ENCODE measurements around the gene SDK2.

The SDK2 gene

DNA sequence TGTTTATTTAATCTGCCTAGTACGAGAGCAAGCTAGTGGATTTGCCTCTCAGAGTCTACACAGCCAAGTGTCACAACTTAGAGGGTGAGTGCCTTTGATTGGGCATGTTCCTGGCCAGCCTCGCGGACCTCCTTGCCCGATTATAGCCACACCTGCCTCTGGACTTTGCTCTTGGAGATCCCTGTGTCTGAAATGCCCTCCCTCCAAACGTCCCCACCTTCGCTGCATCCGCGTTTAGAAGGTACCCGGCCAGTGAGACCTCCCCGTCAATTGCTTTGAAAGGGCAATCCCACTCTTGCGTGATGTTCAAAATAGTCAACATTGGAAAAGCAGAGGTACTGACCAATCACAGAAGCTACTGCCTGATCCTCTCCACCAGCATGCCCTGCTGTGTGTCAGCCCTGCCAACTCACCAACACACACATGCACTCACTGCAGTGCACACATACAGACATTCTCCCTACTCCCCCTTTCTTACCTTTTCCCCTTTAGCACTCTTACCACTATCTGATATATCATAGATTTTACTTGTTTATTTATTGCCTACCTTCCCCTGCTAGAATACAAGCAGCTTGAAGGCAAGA lies 6.5 kb upstream of the SDK2 start:
- no peak for DNase-seq (ENCODE audit: low read depth)

DNA sequence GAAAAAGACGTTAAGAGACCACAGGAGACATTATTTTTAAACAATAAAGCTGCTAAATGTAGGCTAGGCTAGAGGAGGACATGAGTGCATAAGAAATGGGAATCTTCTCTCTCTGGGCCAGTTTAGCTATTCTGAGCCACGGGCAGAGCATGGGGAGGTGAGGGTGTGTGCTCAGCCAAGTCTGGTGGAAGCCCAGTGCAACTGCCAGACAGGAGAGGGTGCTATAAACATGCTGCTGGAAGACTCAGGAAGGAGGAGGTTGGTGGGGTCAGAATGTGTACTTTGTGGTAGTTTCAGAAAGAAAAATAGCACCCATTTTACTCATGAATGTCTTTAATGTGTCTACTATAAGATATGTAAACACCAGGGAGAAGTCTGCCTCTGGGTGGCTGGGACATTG lies 5.9 kb upstream of the SDK2 start:
- no peak for DNase-seq (ENCODE audit: low read depth)

DNA sequence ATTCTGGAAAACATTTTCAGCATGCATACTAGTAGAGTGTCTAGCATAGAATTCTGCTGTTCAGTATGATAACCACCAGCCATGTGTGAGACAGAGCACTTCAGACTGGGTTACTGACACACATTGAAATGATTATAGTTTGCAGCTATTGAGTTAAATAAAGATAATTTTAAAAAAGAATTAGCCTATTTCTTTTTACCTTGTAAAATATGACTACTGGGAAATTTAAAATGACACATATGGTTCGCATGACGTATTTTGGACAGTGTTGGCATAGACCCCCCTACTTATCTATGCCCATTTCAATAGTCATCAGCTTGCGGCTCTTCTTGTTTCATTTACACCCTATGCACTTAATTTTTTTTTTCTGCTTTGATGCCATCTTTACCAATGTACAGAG lies 4.7 kb upstream of the SDK2 start:
- DNase-seq (ENCODE audit: low read depth): no peak

DNA sequence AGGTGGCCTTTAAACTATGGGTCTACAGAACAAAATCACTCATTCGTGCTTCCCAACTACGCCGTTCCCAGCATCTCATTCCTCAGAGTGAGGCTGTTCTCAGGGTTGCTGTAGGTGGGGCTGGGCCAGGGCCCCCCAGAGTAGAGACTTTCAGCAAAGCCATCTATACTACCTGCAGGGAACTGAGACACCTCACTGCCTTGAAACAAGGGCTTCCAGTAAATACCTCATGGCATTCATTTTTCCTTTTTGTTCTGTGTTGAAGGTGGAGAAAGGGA lies 4.2 kb upstream of the SDK2 start:
- DNase-seq (ENCODE audit: low read depth): no peak

DNA sequence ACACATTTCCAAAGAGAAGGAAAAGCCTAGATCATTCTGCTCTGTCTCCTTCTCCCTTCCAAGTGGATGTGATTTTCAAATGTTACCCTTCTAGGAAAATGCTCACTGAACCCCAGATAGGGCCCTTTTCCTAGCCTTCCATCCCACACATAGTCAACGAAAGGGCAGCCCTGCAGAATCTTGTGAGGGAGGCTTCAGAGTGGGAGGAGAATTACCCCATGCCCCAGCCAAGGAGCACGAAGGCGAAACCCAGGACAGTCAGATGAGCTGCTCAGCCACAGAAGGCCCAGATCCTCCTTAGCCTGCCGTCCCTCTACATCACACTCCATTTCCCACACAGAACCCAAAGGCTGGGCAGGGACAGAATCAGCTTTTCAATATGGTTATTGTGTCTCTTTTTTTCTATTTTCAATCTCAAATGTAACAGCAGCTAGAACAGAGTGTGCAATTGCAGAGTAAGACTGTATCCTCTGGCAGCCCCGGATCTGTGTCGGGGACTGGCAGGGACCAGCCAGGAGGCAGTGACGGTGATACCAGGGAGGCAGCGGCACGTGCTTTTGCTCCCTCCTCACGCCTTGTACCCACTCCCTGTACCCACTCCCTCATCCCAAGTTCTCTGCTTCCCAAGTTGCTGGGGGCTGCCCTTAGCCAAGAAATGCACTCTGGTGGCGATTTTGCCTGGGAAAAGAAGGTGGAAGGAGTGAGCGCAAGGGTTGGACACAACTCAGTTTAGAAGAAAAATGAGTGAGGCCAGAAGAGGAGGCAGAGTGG lies 3.7 kb upstream of the SDK2 start:
- DNase-seq (ENCODE audit: low read depth): no peak

DNA sequence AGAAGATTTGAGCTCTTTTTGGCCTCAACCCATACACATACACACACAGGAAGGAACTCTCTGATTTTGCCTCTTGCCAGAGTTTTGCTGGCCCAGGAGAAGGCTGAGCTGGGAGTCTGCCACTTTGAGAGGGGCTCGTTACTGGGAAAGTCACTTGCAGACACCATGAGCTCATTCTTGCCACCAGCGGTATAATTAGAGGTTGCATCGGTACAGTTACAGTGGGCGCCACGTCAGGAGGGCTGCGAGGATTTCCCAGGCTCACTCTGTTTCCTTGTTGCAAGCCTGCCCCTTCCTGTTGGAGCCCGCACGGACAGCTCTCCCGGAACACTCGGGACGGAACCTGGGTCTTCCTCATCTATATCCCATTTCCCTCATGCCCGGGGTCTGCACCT lies 3.1 kb upstream of the SDK2 start:
- no peak for DNase-seq (ENCODE audit: low read depth)

DNA sequence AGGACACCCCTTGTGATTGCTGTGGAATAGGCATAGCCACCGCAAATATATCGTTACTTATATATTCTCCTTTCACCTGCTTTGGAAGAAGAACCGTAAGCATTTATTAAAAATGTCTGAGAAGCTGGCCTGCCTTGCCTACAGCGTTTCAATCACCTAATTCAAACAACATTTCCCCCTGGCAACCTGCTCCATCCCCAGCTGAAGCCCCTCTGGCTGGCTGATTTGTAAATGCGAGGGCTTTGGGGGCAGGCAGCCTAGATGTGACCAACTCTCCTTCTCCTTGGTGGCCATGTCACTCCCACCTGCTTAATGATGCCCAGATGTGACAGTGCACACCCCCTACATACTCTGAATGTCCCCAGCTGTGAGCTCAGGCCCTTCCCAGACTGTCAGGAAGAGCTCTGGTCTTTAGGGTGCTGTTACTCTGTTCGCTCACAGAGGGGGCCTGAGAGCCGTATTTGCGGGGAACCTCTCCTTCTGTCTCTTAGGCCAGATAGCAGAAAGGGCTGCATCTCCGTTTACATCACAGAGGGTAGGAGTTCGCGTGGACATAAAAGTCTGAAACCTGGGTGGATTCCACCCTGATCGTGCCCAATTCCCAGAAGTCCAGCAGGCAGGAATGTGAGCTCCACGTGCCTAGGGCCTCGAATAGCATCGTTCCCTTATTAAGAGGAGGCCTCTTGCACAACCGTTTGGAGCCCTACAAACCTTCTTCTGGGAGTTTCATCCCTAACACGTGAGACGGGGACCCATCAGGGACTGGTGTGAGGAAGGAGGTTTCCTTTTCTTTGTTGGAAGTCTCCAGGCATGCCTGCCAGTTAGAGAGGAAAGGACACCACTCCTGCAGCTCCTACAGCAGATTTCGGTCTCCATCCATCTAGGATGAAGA lies 2.4 kb upstream of the SDK2 start:
- DNase-seq (ENCODE audit: low read depth): no peak

DNA sequence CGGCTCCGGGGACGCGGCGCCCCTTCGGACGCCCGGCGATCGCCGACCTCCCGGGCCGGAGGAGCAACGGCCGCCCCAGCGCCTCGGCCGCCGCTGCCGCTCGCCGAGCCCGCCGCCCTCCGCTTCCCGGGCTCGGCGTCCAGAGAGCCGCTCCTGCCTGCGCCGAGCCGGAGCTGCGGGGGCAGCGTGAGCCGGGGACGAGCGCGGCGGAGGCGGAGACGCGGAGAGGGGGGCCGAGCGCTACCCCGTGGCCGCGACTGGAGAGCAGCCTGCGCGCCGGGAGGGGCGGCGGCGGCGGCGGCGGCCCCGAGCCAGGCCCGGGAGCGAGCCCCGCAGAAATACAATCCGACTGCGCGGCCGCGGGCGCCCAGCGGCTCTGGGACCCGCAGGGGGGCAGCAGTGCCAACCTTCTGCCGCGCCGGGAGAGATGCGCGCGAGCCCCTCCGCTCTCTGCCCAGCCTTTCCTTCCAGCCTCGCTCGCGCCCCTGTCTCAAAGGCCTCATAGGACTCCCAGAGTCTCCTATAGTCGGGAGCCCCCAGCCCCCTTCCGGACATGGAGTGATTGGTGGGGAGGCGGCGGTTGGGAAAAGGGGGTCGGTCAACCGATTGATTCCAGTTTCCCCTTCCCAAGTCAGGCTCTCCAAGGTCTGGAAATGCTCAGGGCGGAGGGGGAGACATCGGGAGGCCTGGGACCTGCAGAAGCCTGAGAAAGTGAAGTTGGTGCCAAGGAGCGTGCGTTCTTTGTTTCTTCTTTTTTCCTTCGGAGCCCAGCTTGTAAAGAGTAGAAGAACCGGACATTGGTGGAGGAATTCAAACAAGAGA lies 1.0 kb upstream of the SDK2 start:
- no peak for DNase-seq (ENCODE audit: low read depth)

DNA sequence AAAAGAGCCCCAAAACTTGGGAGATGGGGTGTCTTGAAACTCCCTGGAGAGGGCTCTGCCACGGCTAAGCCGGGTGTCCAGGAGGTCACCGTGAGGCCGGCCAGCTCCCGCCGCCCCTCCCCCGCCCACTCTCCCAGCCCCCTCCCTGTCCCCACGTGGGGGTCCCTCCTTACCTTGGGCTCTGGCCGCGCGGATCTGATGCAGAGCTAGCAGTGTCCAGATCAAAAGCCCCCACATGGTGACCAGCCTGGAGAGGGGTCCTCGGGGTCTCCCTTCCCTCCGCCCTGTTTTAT lies 447 bp downstream of the SDK2 start:
- DNase-seq (ENCODE audit: low read depth): no peak

DNA sequence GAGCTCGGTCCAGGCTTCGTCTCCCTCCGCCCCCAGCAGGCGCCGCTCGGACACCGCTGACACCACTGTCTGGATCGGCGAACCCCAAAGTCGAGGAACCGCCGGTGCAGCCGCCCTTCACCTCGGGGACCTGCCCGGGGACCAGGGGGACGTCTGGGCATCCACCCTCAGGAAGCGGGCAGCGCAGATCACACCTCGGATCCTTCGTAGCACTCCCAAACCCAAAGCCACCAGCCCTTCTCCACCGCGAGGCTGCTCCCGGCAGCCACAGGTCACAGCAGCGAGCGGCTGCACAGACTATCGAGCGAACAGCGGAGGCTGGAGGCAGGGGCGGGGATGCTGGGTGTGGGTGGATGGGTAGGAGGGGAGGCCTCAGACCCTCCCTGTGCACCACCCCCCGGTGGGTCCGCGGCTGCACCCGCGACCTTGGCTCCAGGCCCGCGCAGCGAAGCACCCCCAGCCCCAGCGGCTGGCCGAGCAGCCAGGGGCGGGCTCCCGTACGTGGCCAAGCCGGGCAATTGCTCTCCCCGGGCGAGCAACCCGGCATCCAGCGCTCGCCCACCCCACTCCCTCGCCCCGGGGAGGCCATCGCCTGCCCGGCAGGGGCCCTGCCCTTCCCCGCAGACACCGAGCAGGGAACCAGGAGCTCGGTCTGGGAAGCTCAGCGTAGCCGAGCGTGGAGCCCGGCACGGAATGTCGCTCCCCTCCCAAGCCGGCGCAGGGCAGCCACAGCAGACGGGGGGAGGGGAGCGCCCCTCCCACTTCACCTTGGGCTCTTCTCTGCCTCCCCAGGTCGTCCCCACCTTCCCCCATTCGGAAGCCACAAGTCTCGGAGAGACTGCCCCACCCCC lies 1.0 kb downstream of the SDK2 start:
- DNase-seq (ENCODE audit: low read depth): no peak

DNA sequence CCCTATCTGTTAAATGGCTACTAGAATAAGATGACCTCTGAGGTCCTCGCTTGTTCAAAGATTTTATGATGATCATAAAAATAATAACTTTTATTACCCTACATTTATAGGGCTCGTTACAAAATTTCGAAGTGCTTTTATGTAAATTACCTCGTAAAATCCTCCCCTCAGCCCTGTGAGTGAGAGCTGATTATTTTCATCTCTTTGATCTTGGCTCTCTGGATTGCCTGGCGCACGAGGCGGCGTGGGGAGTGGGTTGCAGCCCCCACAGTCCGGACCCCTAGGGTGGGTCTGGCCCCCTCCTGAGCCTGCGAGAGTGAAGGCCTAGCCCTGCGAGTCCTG lies 1.6 kb downstream of the SDK2 start:
- no peak for DNase-seq (ENCODE audit: low read depth)

DNA sequence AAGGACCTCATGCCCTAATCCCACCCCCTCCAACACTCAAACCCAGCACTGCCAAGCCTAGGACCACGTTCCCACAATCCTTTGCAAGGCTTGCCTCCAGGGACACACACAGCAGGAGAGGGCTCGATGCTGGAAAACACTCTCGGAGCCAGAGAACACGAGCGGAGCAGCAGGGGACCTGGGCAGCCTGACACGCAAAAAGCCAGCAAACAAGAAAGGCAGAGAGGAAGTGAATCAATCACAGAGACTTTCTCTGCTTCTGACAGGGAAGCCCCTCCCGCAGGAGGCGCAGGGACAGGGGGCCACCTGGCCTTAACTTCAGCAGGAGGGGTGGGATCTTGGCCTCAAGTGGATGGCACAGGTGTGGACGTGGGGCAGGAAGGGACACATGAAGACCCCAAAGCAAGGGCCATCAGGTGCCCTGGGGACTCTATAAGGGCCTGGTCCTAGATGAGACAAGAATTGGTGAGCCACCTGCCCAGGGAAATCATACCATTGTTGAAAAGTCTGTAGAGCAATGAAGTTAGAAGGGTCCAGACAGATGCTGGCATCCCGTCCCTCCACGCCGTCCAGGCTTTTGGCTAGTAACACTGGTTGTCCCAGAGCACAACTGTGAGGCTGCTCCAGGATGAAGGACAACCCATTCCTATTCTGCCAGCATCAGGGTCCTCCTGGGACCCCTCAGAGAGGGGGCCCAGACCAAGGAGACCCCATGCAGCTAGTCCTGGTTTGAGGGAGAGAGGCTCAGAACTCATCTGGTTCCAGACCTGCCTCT lies 2.2 kb downstream of the SDK2 start:
- no peak for DNase-seq (ENCODE audit: low read depth)

DNA sequence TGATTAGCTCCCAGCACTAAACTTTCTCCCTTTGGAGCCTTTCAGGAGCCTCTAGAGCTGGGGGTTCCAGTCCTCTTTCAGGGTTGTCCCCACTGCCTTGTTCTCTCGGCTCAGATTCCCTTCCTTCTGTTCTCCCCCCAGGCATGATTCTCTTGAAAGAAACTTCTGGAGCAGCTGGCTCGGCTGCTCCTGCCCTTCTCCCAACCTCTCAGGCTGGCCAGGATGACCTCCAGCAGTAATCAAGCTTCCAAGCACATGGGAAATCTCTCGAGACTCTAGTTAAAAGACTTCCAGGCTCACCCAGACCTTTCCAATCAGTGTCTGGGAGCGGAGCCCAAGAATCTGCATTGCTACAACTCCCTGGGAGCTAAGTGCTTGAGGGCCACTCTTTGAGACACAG lies 3.6 kb downstream of the SDK2 start:
- no peak for DNase-seq (ENCODE audit: low read depth)

DNA sequence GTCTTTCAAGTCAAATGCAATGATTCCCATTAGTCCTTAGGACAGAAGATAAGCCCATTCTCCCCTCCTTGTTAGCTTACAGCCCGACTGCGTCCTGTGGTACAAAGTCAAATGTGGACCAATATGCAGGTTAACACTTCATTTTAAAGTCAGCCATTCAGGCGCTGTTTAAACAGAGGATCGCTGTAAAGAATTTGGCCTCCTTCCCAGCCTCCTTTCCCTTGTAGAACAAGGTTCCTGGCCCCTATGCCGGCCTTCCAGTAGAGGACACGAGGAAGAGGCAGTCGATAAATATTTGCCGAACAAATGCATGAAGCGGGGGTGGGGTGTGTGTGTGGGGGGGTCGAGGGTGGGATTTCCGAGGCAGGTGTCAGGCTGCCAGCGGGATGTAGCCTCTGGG lies 4.3 kb downstream of the SDK2 start:
- DNase-seq (ENCODE audit: low read depth): no peak

DNA sequence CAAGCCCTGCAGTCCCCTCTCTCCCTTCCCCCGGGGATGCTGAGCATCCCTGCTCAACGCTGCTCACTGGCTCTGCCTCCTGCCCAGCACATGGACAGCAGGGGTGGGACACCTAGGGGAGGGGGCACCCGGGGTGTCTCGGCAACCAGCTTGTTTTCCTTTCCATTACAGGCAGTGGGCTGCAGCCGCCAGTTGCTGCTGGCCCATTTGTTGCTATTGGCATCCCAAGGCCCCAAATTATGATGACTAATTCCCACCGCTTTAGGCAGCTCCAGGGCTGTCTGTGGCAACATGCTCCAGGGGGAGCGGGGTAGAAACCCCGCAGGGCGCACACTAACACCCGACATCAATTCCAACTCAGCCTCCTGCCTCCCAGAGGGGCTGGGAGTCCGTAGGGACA lies 4.9 kb downstream of the SDK2 start:
- no peak for DNase-seq (ENCODE audit: low read depth)

DNA sequence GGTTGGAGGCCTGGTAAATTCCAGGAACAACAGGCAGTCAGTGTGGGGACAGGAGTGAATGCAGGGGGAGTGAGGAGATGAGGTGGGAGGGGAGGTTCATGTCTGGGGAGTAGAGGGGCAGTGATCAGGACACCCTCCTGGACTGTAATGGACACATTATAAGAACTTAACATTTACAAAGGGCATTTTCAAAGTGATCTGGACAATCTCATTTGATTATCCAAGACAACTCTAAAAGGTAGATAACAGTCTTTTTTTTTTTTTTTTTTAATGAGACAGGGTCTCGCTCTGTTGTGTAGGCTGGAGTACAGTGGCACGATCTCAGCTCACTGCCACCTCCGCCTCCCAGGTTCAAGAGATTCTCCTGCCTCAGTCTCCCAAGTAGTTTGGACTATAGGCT lies 5.7 kb downstream of the SDK2 start:
- DNase-seq (ENCODE audit: low read depth): no peak

DNA sequence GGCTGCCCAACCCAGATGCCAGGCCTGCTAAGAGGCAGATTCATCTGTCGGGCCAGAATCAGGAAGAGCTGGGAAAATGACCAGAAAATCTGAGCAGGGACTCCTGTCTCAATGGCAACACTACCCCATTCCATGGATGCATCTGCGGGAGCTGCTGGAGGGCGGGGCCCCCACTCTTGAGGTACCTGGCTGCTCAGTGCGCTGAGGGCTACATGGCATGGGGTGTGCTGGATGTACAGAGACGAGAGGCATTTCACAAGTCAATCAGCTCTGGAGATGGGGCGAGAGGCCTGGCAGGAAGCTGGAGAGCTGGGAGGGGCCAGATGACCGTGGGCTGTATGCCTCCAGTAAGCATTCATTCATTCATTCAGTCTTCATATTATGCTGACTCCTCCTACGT lies 6.4 kb downstream of the SDK2 start:
- no peak for DNase-seq (ENCODE audit: low read depth)

DNA sequence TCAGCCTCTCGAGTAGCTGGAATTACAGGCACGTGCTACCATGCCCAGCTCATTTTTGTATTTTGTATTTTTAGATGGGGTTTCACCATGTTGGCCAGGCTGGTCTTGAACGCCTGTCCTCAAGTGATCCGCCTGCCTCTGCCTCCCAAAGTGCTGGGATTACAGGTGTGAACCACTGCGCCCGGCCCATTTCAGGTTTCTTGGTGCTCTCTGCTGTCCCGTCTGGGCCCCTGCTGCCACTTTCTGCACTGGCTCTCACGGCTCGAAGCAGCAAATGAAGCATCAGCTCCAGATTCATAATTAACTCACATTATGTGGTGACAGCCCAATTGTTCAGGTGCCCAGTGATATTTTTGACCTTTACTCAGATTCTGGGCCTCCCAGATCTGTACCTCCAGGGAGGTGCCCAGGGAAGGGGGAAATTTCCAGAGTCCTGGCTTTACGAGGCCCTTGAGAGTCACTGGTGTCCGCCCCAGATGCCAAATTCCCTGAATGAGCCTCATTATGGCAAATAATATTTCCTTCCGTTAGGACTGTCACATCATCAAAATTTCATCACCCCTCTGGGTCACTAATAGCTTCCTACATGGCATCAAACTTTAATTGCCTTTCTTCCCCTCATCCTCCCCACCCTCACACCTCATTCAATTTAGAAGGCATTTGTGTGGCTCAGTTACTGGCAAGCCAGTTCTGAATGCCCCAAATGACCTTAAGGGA lies 9.0 kb downstream of the SDK2 start:
- no peak for DNase-seq (ENCODE audit: low read depth)

DNA sequence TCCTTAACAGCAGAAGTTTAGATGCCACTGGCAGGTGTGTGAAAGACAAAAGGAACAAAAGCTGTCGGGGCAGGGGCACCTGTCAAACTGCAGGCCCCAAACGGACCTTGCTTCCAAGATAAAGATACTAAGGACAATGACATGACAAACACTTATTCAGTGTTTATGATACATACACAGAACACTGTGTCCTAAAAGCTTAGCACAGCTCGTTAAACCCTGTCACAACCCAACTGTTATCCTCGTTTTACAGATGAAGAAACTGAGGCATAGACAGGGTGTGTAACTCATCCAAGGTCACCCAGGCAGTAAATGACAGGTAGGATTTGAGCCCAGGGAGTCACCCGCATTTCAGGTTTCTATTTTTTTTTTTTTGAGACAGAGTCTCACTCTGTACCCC lies 9.6 kb downstream of the SDK2 start:
- DNase-seq (ENCODE audit: low read depth): no peak

DNA sequence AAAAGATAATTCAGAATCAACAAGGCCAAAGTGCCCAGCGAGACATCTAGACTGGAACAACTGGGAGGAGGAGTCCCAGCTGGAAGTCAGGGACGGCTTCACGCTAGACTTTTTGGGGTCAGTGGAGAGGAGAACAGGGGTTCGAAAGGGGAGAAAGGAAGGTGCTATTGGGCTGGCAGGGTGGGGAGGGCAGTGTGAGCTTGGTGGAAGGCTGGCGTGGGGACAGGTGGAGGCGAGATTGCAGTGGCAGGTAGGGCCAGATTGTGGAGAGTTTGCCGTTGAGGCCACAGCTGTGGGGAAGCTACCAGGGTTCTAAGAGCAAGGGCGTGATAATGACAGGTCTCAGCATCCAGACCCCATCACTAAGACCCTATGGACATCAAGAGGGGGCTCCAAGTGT lies 10.5 kb downstream of the SDK2 start:
- DNase-seq (ENCODE audit: low read depth): no peak

DNA sequence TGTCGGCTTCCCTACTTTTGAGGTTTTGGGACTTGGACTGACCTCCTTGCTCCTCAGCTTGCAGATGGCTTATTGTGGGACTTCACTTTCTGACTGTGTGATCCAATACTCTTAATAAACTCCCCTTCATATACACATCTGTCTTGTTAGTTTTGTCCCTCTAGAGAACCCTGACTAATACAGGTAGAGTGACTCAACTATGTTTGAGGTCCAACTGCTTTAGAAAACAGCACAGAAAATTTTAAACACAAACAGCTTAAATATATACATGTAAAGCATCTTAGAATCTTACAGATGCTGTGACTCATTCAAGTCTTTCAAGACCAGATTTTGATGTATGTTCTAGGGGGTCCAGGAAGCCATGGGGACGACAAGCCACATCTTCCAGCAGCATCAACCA lies 11.7 kb downstream of the SDK2 start:
- no peak for DNase-seq (ENCODE audit: low read depth)
